Fibroblast of villous mesenchyme (primary cell): ENCODE results near the gene RFX7. TPM values are rescaled to one million over a fixed set of nuclear protein-coding genes. Genes with fewer than 3 reads are reported as not detected.
A peak's percentile ranks its signal among the peaks of the same experiment; 100 is the strongest.

Experiments used
- DNase-seq: peaks from one replicate; pipeline ENCODE4 v3.0.0-alpha.2; 2010; ENCODE audit warnings: low read depth
- H3K4me3 ChIP-seq: 2 replicates; pipeline ENCODE4 v1.5.1; 2011; ENCODE audit warnings: low read depth, mild to moderate bottlenecking, low read length
- total RNA-seq: library from RNA; depleted of rRNA; stranded (reverse); fragments of >200 nt; gene quantifications from 2 replicates; pipeline ENCODE4 v1.2.3, GENCODE V29; 2012
- TF ChIP-seq, protein P1 (sequence below): IDR thresholded peaks from 2 replicates; pipeline ENCODE4 v1.5.1; 2012; ENCODE audit warnings: low read depth, mild to moderate bottlenecking, low read length; ENCODE audit not compliant: insufficient read depth

Gene RFX7
- total RNA-seq, 1 donor, result 9.9 TPM

DNA sequence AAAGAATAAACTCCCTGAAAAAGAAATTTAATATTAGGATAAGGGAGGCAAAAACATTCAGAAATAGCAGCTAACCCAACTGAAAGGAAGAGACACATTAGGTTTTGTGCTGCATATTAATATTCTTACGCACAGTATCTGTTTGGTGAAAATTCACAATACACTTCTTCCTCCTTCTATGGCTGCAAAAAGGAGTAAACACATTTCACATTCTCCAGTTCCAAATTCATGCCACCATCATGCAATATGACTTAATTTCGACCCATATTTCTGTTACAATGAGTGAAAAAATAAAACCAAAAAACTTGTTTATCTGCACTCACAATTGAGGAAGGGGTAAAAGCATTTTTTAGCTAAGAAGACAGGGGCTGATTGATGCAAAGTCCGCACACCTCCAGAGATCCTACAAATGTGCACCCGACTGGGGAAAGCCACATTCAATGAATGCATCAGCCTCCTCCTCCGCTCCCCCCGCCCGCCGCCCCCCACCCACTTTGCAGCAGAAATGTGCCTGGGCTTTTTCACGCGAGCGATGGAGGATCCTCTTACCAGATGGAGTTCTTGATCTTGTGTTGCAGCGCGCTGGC lies 1.0 kb downstream of the RFX7 start:
- H3K4me3 ChIP-seq, result peak overlapping the region; percentile 79
- TF ChIP-seq, protein P1, sequence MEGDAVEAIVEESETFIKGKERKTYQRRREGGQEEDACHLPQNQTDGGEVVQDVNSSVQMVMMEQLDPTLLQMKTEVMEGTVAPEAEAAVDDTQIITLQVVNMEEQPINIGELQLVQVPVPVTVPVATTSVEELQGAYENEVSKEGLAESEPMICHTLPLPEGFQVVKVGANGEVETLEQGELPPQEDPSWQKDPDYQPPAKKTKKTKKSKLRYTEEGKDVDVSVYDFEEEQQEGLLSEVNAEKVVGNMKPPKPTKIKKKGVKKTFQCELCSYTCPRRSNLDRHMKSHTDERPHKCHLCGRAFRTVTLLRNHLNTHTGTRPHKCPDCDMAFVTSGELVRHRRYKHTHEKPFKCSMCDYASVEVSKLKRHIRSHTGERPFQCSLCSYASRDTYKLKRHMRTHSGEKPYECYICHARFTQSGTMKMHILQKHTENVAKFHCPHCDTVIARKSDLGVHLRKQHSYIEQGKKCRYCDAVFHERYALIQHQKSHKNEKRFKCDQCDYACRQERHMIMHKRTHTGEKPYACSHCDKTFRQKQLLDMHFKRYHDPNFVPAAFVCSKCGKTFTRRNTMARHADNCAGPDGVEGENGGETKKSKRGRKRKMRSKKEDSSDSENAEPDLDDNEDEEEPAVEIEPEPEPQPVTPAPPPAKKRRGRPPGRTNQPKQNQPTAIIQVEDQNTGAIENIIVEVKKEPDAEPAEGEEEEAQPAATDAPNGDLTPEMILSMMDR, result no peak
- DNase-seq, result peak; percentile 21

DNA sequence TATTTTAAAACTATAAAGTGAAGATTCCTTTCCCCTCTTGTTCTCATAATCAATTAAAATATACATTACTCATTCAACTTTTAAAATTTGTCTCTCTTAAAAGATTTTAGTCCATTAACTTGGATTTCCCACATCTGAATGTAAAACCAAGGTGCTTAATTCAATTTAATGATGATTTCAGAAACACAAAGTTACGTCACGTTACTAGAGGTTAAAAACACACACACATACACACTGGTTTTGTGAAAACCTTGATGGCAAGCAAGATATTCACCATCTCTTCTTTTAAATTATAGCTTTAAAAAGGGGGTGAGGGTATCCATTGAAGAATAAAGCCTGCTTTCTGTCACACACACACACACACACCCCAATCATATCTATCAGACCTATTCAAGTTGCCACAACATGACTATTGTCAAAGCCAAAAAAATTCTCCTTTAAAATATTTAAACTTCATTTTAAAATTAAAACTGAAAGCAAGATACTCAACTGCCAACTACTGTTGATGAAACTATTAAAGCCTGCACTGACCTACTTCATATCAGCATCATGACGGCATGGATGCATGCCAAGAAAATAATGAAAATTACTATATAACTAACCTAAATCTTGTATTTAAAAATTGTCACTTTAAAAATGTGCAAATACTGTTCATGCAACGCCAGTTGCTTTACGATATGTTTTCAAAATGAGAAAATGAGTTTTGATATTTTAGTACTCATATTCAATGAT lies 2.1 kb downstream of the RFX7 start:
- peak overlapping the region; percentile 79 for H3K4me3 ChIP-seq
- TF ChIP-seq, protein P1, result no peak
- DNase-seq, result peak; percentile 21

- TF ChIP-seq, protein P1, result no peak
- no peak overlapping the region for H3K4me3 ChIP-seq
- DNase-seq, result no peak
Observed at GRCh38 chr15:56240390-56240789, 3.3 kb downstream of the RFX7 start.

DNA sequence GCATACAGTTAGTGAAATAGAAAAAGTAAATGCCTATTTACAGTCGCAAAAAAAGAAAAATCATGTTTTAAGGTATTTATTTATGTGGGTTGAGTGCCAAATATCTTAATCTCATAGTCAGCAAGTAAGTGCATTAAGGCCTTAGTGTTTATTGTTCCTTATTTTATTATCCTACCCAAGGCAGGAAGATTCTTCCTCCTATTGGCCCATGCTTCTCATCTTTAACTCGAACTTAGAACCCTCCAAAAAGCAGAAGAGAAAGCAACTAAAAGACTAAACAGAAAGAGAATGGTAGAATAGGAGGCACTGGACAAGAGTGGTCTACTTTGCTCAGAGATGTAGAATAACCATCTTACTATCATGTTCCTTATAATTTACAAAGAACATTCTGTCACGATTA lies 7.5 kb downstream of the RFX7 start:
- TF ChIP-seq, protein P1, result no peak
- DNase-seq, result no peak
- no peak overlapping the region for H3K4me3 ChIP-seq

DNA sequence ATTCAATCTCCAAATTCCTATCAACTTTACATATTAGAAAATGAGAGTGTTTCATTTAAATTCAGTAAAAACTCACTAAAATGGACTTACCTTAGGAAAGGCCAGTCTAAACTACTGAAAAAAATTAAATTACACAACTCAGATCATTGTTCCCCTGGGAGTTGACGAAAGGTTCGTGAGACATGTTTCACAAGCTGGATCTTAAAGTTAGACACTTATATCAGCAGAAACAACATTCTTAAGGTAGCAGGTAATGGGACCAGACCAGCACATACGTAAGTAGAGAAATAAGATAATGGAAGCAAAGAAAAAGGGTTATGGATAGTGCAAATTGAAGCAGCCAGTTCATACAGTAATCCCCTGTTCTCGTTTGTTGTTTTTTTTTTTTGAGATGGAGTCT lies 8.9 kb downstream of the RFX7 start:
- no peak for DNase-seq
- TF ChIP-seq, protein P1, result no peak
- no peak overlapping the region for H3K4me3 ChIP-seq

GRCh38 chr15:56233549-56233948 lies 10.1 kb downstream of the RFX7 start:
- no peak overlapping the region for H3K4me3 ChIP-seq
- TF ChIP-seq, protein P1, result no peak
- no peak for DNase-seq
